Measurements from ENCODE around the gene CCDC174.
A peak's percentile ranks its signal among the peaks of the same experiment; 100 is the strongest.

CCDC174 gene

GRCh38 chr3:14645453-14645852 lies 6.1 kb upstream of the CCDC174 start:
- Histone ChIP-seq H3K27me3 (no peaks in the 10 kb centered on the region), H3K4me1 (no peaks in the 10 kb centered on the region), H3K36me3 (no peaks in the 10 kb centered on the region), H3K4me3 (ENCODE audit: low read depth, low read length) (no peak overlapping the region), H3K9me3 (no peaks in the 10 kb centered on the region)
- TF ChIP-seq CTCF (IDR thresholded peaks at IDR 0.05; ENCODE audit: low read depth, low read length): no peak
- DNase-seq: no peak

GRCh38 chr3:14646131-14646573 lies 5.4 kb upstream of the CCDC174 start:
- Histone ChIP-seq H3K4me3 (ENCODE audit: low read depth, low read length) (no peak overlapping the region), H3K27me3 (no peaks in the 10 kb centered on the region), H3K4me1 (no peaks in the 10 kb centered on the region), H3K9me3 (no peaks in the 10 kb centered on the region), H3K36me3 (no peaks in the 10 kb centered on the region)
- TF ChIP-seq CTCF (IDR thresholded peaks at IDR 0.05; ENCODE audit: low read depth, low read length): no peak
- DNase-seq: no peak

- H3K4me3 ChIP-seq (ENCODE audit: low read depth, low read length): no peak overlapping the region
- no peaks in the 10 kb centered on the region for H3K36me3 ChIP-seq
- H3K9me3 ChIP-seq: no peaks in the 10 kb centered on the region
- H3K4me1 ChIP-seq: no peaks in the 10 kb centered on the region
- TF ChIP-seq CTCF (IDR thresholded peaks at IDR 0.05; ENCODE audit: low read depth, low read length): peak; percentile 21; the same call in 1 of the 2 replicates
- no peaks in the 10 kb centered on the region for H3K27me3 ChIP-seq
- no peak for DNase-seq
Measured at GRCh38 chr3:14646589-14647413, 4.8 kb upstream of the CCDC174 start.

GRCh38 chr3:14647976-14648955 lies 3.3 kb upstream of the CCDC174 start:
- Histone ChIP-seq H3K4me3 (ENCODE audit: low read depth, low read length) (no peak overlapping the region), H3K27me3 (no peaks in the 10 kb centered on the region), H3K4me1 (no peaks in the 10 kb centered on the region), H3K9me3 (no peaks in the 10 kb centered on the region), H3K36me3 (no peaks in the 10 kb centered on the region)
- DNase-seq: no peak
- no peak for TF ChIP-seq CTCF (IDR thresholded peaks at IDR 0.05; ENCODE audit: low read depth, low read length)

- Histone ChIP-seq H3K36me3 (no peaks in the 10 kb centered on the region), H3K4me3 (ENCODE audit: low read depth, low read length) (no peak overlapping the region), H3K4me1 (no peaks in the 10 kb centered on the region), H3K27me3 (no peaks in the 10 kb centered on the region), H3K9me3 (no peaks in the 10 kb centered on the region)
- TF ChIP-seq CTCF (IDR thresholded peaks at IDR 0.05; ENCODE audit: low read depth, low read length): no peak
- DNase-seq: no peak
Measured at GRCh38 chr3:14649466-14649865, 2.1 kb upstream of the CCDC174 start.

Data from BE2C (cell line).